ENCODE data around the gene BTN2A1.
"Not testable (repeated sequence)": the region's sequence is repeated elsewhere in the genome, so short reads cannot be mapped to it uniquely, and the experiment has no call there.

The BTN2A1 gene

GRCh38 chr6:26432627-26433201, 25.0 kb upstream of the BTN2A1 start:
- no peak for DNase-seq (ENCODE audit: low read depth)

GRCh38 chr6:26433680-26434079, 24.1 kb upstream of the BTN2A1 start:
- not testable (repeated sequence) for DNase-seq (ENCODE audit: low read depth)

GRCh38 chr6:26436018-26436417, 21.7 kb upstream of the BTN2A1 start:
- DNase-seq (ENCODE audit: low read depth) = no peak

GRCh38 chr6:26437550-26437949, 20.2 kb upstream of the BTN2A1 start:
- DNase-seq (ENCODE audit: low read depth) = no peak

GRCh38 chr6:26438000-26438399, 19.8 kb upstream of the BTN2A1 start:
- DNase-seq (ENCODE audit: low read depth) = no peak

- no peak for DNase-seq (ENCODE audit: low read depth)
Observed at GRCh38 chr6:26439151-26440125, 18.3 kb upstream of the BTN2A1 start.

GRCh38 chr6:26440977-26441358, 16.8 kb upstream of the BTN2A1 start:
- no peak for DNase-seq (ENCODE audit: low read depth)

- DNase-seq (ENCODE audit: low read depth) = no peak
Observed at GRCh38 chr6:26441977-26442376, 15.8 kb upstream of the BTN2A1 start.

- no peak for DNase-seq (ENCODE audit: low read depth)
Observed at GRCh38 chr6:26445934-26446667, 11.7 kb upstream of the BTN2A1 start.

- no peak for DNase-seq (ENCODE audit: low read depth)
Observed at GRCh38 chr6:26447257-26447656, 10.5 kb upstream of the BTN2A1 start.

- no peak for DNase-seq (ENCODE audit: low read depth)
Observed at GRCh38 chr6:26450240-26450639, 7.5 kb upstream of the BTN2A1 start.

- DNase-seq (ENCODE audit: low read depth) = no peak
Observed at GRCh38 chr6:26452631-26453235, 5.0 kb upstream of the BTN2A1 start.

GRCh38 chr6:26454631-26455030, 3.1 kb upstream of the BTN2A1 start:
- DNase-seq (ENCODE audit: low read depth) = no peak

GRCh38 chr6:26455357-26455970, 2.3 kb upstream of the BTN2A1 start:
- DNase-seq (ENCODE audit: low read depth) = no peak

- no peak for DNase-seq (ENCODE audit: low read depth)
Observed at GRCh38 chr6:26457264-26457805, 420 bp upstream of the BTN2A1 start.

GRCh38 chr6:26459023-26459810, 1.5 kb downstream of the BTN2A1 start:
- no peak for DNase-seq (ENCODE audit: low read depth)

GRCh38 chr6:26461353-26461752, 3.6 kb downstream of the BTN2A1 start:
- not testable (repeated sequence) for DNase-seq (ENCODE audit: low read depth)

- DNase-seq (ENCODE audit: low read depth) = no peak
Observed at GRCh38 chr6:26464014-26464413, 6.3 kb downstream of the BTN2A1 start.

GRCh38 chr6:26464416-26465131, 6.8 kb downstream of the BTN2A1 start:
- DNase-seq (ENCODE audit: low read depth) = no peak

- no peak for DNase-seq (ENCODE audit: low read depth)
Observed at GRCh38 chr6:26465776-26466175, 8.0 kb downstream of the BTN2A1 start.

Measured in stimulated activated CD8-positive, alpha-beta memory T cell treated with anti-CD3 and anti-CD28 coated beads, Interleukin-12 subunit alpha, Interleukin-12 subunit beta, amount 100 ng/mL, for 1 hour (primary cell).